ENCODE results near the gene SETD7.

Gene SETD7

DNA sequence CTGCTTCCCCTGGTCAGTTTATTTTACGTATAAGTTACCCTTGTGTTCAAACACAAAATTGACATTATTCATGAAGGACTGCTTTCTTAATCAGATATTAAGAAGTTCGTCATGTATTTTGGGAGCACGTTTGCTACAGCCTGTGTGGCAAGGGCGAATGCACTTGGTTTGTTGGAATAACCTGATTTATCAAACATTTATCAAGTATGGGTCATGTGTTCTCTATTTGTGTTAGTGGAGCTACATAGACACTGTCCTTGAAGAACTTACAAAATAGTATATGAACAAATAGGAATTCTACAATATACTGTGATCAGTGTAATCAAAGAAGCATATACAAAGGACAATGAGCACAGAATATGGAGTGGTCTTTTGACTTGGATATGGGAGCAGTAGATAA is 79.7 kb downstream of the SETD7 start:
- no peak for TF ChIP-seq SIN3A (IDR thresholded peaks at IDR 0.05; ENCODE audit: borderline replicate concordance, insufficient read depth, low read length)
- no peak for TF ChIP-seq TAF1 (IDR thresholded peaks at IDR 0.05; ENCODE audit: borderline replicate concordance, insufficient read depth, low read length)
- TF ChIP-seq, protein P1, sequence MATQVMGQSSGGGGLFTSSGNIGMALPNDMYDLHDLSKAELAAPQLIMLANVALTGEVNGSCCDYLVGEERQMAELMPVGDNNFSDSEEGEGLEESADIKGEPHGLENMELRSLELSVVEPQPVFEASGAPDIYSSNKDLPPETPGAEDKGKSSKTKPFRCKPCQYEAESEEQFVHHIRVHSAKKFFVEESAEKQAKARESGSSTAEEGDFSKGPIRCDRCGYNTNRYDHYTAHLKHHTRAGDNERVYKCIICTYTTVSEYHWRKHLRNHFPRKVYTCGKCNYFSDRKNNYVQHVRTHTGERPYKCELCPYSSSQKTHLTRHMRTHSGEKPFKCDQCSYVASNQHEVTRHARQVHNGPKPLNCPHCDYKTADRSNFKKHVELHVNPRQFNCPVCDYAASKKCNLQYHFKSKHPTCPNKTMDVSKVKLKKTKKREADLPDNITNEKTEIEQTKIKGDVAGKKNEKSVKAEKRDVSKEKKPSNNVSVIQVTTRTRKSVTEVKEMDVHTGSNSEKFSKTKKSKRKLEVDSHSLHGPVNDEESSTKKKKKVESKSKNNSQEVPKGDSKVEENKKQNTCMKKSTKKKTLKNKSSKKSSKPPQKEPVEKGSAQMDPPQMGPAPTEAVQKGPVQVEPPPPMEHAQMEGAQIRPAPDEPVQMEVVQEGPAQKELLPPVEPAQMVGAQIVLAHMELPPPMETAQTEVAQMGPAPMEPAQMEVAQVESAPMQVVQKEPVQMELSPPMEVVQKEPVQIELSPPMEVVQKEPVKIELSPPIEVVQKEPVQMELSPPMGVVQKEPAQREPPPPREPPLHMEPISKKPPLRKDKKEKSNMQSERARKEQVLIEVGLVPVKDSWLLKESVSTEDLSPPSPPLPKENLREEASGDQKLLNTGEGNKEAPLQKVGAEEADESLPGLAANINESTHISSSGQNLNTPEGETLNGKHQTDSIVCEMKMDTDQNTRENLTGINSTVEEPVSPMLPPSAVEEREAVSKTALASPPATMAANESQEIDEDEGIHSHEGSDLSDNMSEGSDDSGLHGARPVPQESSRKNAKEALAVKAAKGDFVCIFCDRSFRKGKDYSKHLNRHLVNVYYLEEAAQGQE (IDR thresholded peaks at IDR 0.05; ENCODE audit: insufficient read depth in 1 of 2, low read depth in 2 of 2, low read length in 2 of 2): no peak
- no peak for TF ChIP-seq FOXP2 (optimal IDR thresholded peaks at IDR 0.05; ENCODE audit: borderline replicate concordance, extremely low read depth, extremely low read length, insufficient read depth)
- no peak for TF ChIP-seq POLR2AphosphoS5 (IDR thresholded peaks at IDR 0.05; ENCODE audit: low read depth, low read length)

DNA sequence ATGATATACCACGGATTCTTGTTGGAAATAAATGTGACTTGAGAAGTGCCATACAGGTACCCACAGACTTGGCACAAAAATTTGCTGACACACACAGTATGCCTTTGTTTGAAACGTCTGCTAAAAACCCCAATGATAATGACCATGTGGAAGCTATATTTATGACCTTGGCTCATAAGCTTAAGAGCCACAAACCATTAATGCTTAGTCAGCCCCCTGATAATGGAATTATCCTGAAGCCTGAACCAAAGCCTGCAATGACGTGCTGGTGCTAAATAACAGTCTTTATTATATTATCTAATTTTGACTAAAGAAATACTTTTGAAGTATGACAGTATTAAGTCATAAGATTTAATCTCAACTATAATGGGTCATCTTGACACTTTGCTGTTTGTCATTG is 83.2 kb downstream of the SETD7 start:
- no peak for TF ChIP-seq FOXP2 (optimal IDR thresholded peaks at IDR 0.05; ENCODE audit: borderline replicate concordance, extremely low read depth, extremely low read length, insufficient read depth)
- no peak for TF ChIP-seq POLR2AphosphoS5 (IDR thresholded peaks at IDR 0.05; ENCODE audit: low read depth, low read length)
- TF ChIP-seq SIN3A (IDR thresholded peaks at IDR 0.05; ENCODE audit: borderline replicate concordance, insufficient read depth, low read length): no peak
- TF ChIP-seq, protein P1 (IDR thresholded peaks at IDR 0.05; ENCODE audit: insufficient read depth in 1 of 2, low read depth in 2 of 2, low read length in 2 of 2): no peak
- TF ChIP-seq TAF1 (IDR thresholded peaks at IDR 0.05; ENCODE audit: borderline replicate concordance, insufficient read depth, low read length): no peak

DNA sequence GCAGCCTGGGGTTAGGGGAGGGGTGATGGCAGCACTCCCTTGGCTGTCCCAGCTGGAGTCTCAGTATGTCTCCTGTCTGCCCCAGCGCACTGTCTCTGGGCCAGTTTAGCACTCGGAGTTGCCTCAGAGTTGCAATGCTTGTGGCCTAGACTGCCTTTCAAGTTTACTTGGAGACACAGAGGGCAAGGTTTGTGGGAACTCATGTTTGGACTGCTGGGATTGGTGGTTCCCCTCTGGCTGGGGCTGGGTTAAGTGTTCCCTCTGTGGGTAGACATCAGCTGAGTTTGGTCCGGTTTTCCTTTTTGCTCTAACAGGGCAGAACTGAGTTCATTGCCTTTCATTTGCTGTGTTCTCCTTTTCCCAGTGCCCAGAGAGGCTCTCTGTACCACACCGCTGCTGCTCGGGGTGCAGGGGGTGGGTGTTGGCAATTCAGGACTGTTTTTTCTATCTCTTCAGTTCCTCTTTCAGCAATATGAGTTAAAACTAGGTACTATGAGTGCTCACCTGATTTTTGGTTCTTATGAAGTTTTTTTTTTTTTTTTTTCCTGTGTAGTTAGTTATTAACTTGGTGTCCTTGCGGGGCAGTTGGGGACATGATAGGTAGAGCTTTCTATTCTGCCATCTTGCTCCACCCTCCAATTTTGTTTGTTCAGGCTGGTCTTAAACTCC is 84.9 kb downstream of the SETD7 start:
- TF ChIP-seq SIN3A (IDR thresholded peaks at IDR 0.05; ENCODE audit: borderline replicate concordance, insufficient read depth, low read length): no peak
- TF ChIP-seq, protein P1 (IDR thresholded peaks at IDR 0.05; ENCODE audit: insufficient read depth in 1 of 2, low read depth in 2 of 2, low read length in 2 of 2): no peak
- TF ChIP-seq POLR2AphosphoS5 (IDR thresholded peaks at IDR 0.05; ENCODE audit: low read depth, low read length): no peak
- TF ChIP-seq TAF1 (IDR thresholded peaks at IDR 0.05; ENCODE audit: borderline replicate concordance, insufficient read depth, low read length): no peak
- TF ChIP-seq FOXP2 (optimal IDR thresholded peaks at IDR 0.05; ENCODE audit: borderline replicate concordance, extremely low read depth, extremely low read length, insufficient read depth): no peak

DNA sequence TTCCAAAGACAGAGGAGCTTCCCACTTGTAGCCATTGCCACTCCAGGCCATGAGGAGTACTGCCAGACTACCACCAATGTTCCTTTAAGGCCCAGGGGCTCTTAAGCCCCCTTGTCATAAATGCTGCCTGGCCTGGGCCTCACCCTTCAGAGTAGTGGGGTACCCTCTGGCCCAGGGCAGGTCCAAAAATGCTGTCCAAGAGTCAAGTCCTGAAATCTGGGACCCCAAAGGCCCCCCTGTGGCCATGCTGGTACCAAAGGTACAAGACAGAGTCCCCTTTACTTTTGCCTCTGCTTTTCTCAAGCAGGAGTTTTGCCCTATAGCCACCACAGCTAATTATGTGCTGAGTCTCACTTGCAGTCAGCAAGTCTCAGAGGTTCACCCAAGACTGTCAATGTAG is 85.7 kb downstream of the SETD7 start:
- no peak for TF ChIP-seq SIN3A (IDR thresholded peaks at IDR 0.05; ENCODE audit: borderline replicate concordance, insufficient read depth, low read length)
- TF ChIP-seq FOXP2 (optimal IDR thresholded peaks at IDR 0.05; ENCODE audit: borderline replicate concordance, extremely low read depth, extremely low read length, insufficient read depth): no peak
- TF ChIP-seq, protein P1 (IDR thresholded peaks at IDR 0.05; ENCODE audit: insufficient read depth in 1 of 2, low read depth in 2 of 2, low read length in 2 of 2): no peak
- no peak for TF ChIP-seq POLR2AphosphoS5 (IDR thresholded peaks at IDR 0.05; ENCODE audit: low read depth, low read length)
- no peak for TF ChIP-seq TAF1 (IDR thresholded peaks at IDR 0.05; ENCODE audit: borderline replicate concordance, insufficient read depth, low read length)
